NB4 (cell line): Measurements from ENCODE around the gene MTAP.

ENCODE experiments used
- DNase-seq: peaks from one replicate; pipeline ENCODE4 v3.0.0; 2010; ENCODE audit warnings: low read depth
- H3K4me3 ChIP-seq: one replicate; pipeline ENCODE4 v1.5.1; 2011; ENCODE audit warnings: mild to moderate bottlenecking, low read depth, low read length, moderate library complexity
- CTCF ChIP-seq: IDR thresholded peaks from one replicate; pipeline ENCODE4 v1.5.1; 2012; ENCODE audit warnings: low read depth, low read length
- MAX ChIP-seq: IDR thresholded peaks from 2 replicates; pipeline ENCODE4 v1.6.1; 2011; ENCODE audit warnings: low read depth, low read length
- MYC ChIP-seq: IDR thresholded peaks from 2 replicates; pipeline ENCODE4 v1.6.1; 2011; ENCODE audit warnings: low read depth, low read length
- POLR2A ChIP-seq: IDR thresholded peaks from 2 replicates; pipeline ENCODE4 v1.6.1; 2011; ENCODE audit warnings: mild to moderate bottlenecking; ENCODE audit not compliant: insufficient read length; ENCODE audit errors: extremely low read depth

Gene MTAP

GRCh38 chr9:21836437-21837161 lies 34.2 kb downstream of the MTAP start:
- no peak overlapping the region for H3K4me3 ChIP-seq
- TF ChIP-seq MYC (no peak), MAX (no peak), POLR2A (no peak), CTCF (no peak)
- DNase-seq: no peak

GRCh38 chr9:21837501-21837900 lies 35.1 kb downstream of the MTAP start:
- no peak for TF ChIP-seq POLR2A
- no peak for TF ChIP-seq CTCF
- no peak for TF ChIP-seq MYC
- TF ChIP-seq MAX: no peak
- no peak overlapping the region for H3K4me3 ChIP-seq
- no peak for DNase-seq

- no peak overlapping the region for H3K4me3 ChIP-seq
- TF ChIP-seq CTCF: no peak
- no peak for TF ChIP-seq POLR2A
- no peak for TF ChIP-seq MAX
- DNase-seq: no peak
Measured at GRCh38 chr9:21840647-21841046, 38.2 kb downstream of the MTAP start.

- DNase-seq: no peak
- H3K4me3 ChIP-seq: no peak overlapping the region
- TF ChIP-seq POLR2A: no peak
- no peak for TF ChIP-seq MAX
- TF ChIP-seq CTCF: no peak
- no peak for TF ChIP-seq MYC
Measured at GRCh38 chr9:21841133-21841532, 38.7 kb downstream of the MTAP start.

GRCh38 chr9:21848615-21849014 lies 46.2 kb downstream of the MTAP start:
- DNase-seq: no peak
- H3K4me3 ChIP-seq: no peak overlapping the region
- TF ChIP-seq POLR2A (no peak), MAX (no peak), CTCF (no peak), MYC (no peak)
